B cell (primary cell): ENCODE results near the gene CCL22.

Experiments used
- CTCF ChIP-seq: fragments of 200-600 bp; IDR thresholded peaks from one replicate; pipeline ENCODE4 v1.8.0; 2022; ENCODE audit warnings: antibody characterized with exemption, mild to moderate bottlenecking
- EZH2 ChIP-seq: IDR thresholded peaks from 2 replicates; pipeline ENCODE4 v1.6.1; 2012; ENCODE audit warnings: borderline replicate concordance, low read depth, mild to moderate bottlenecking, moderate library complexity, low read length; ENCODE audit not compliant: insufficient read depth, poor library complexity, severe bottlenecking

- TF ChIP-seq EZH2 (no peak), CTCF (no peak)
These were observed 47.8 kb upstream of the CCL22 start for GRCh38 chr16:57310801-57311200.
